OCI-LY7 (cell line): ENCODE data around the gene MAS1L.

Experiments used
- EZH2phosphoT487 ChIP-seq: fragments of 200-600 bp; sonication (generic); IDR thresholded peaks from 2 replicates; pipeline ENCODE4 v1.6.1; 2018; ENCODE audit warnings: low read depth, borderline replicate concordance, mild to moderate bottlenecking, mixed run types, antibody characterized with exemption, low read length, moderate library complexity, mixed read lengths
- TF ChIP-seq, protein P1 (sequence below): fragments of 200-600 bp; sonication (generic); conservative IDR thresholded peaks from 2 replicates; pipeline ENCODE4 v1.5.1; 2014; ENCODE audit warnings: mild to moderate bottlenecking, antibody characterized with exemption, low read length, moderate library complexity, mixed read lengths

DNA sequence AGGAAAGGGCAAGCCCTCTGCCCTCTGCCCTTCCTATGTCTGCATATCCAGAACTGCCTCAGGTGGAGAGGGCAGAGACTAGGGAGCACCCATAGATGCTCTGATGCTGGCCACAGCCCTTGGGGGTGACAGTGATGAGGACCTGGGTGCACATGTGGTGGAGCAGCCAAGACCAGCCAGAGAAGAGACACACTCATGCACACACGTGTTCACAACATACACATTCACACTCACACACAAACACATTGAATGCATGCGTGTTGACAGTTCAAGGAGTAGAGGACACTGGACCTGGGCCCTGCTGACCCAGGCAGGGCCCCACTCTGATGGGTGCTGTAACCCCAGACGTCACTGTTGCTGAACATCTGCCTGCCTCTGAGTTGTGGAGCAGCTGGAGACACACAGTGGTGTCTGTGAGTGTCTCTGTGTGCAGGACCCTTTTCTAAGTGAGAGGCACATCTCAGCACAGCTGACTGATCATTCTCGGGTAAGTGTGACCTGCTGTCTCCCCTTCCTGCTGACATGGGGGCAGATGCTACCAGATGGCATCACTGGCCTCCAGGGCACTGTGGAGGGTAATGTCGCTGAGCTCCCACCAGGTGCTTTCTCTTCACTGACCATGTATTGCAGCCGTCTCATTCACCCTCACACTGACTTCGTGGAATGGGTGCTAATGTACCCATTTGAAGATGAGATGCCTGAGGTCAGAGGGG, 30.1 kb upstream of the MAS1L start:
- TF ChIP-seq, protein P1, sequence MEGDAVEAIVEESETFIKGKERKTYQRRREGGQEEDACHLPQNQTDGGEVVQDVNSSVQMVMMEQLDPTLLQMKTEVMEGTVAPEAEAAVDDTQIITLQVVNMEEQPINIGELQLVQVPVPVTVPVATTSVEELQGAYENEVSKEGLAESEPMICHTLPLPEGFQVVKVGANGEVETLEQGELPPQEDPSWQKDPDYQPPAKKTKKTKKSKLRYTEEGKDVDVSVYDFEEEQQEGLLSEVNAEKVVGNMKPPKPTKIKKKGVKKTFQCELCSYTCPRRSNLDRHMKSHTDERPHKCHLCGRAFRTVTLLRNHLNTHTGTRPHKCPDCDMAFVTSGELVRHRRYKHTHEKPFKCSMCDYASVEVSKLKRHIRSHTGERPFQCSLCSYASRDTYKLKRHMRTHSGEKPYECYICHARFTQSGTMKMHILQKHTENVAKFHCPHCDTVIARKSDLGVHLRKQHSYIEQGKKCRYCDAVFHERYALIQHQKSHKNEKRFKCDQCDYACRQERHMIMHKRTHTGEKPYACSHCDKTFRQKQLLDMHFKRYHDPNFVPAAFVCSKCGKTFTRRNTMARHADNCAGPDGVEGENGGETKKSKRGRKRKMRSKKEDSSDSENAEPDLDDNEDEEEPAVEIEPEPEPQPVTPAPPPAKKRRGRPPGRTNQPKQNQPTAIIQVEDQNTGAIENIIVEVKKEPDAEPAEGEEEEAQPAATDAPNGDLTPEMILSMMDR, result no peak
- no peak for TF ChIP-seq EZH2phosphoT487
